ENCODE results near the gene TAPT1. TPM values are rescaled to one million over a fixed set of nuclear protein-coding genes. Genes with fewer than 3 reads are reported as not detected.

The TAPT1 gene
- total and polyA plus RNA-seq, 2 of the 13 experiments (the other 11 are each of a cell fraction or from before 2014, with no cell fraction given): 24.5 to 25.3 TPM

DNA sequence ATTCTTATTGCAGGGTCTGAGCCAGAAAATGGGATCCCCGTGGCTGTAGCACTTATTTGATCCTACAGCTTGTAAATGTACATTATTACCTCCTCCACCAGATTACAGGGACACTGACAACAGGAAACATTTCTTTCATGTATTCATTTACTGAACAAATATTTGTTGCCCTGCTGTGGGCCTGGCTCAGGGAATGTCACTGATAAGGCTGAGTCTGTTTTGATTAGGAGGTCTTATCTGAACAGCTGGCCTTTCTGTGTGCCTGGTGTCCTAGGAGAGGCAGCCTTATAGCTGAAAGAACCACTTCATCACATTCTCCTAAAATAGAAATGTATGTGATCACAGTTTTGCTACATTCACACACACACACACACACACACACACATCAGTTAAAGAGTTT lies 96.9 kb downstream of the TAPT1 start (continued):
- TF ChIP-seq RBM39 (IDR thresholded peaks at IDR 0.05; ENCODE audit: low read depth, low read length, poor library complexity, severe bottlenecking) (no peak), ZNF24 (IDR thresholded peaks at IDR 0.05) (no peak), ZSCAN31 (CRISPR knock-in tag; IDR thresholded peaks at IDR 0.05; ENCODE audit: low read depth) (no peak), ELF1 (CRISPR knock-in tag; IDR thresholded peaks at IDR 0.05) (no peak), CHD4 (IDR thresholded peaks at IDR 0.05; ENCODE audit: borderline replicate concordance, low read length) (no peak), MED1 (CRISPR knock-in tag; IDR thresholded peaks at IDR 0.05) (peak; percentile 83), ZNF569 (CRISPR knock-in tag; IDR thresholded peaks at IDR 0.05; ENCODE audit: borderline replicate concordance) (no peak), NAIF1 (CRISPR knock-in tag; IDR thresholded peaks at IDR 0.05; ENCODE audit: borderline replicate concordance) (0 out of 2 replicates have a peak, but pooled peaks have one; percentile 33), RNF2 (conservative IDR thresholded peaks at IDR 0.05; ENCODE audit: low read depth) (no peak), ZNF883 (CRISPR knock-in tag; IDR thresholded peaks at IDR 0.05; ENCODE audit: not compliant biosample characterization) (no peak), SOX6 (IDR thresholded peaks at IDR 0.05) (no peak), SOX6 (CRISPR knock-in tag; IDR thresholded peaks at IDR 0.05) (peak; percentile 83), ZNF382 (CRISPR knock-in tag; IDR thresholded peaks at IDR 0.05; ENCODE audit: borderline replicate concordance) (no peak), MAF1 (CRISPR knock-in tag; IDR thresholded peaks at IDR 0.05; ENCODE audit: borderline replicate concordance) (no peak), ZNF562 (CRISPR knock-in tag; IDR thresholded peaks at IDR 0.05; ENCODE audit: borderline replicate concordance) (no peak), MXD4 (CRISPR knock-in tag; IDR thresholded peaks at IDR 0.05) (no peak), ZNF7 (CRISPR knock-in tag; IDR thresholded peaks at IDR 0.05) (no peak), HOXA3 (CRISPR knock-in tag; IDR thresholded peaks at IDR 0.05) (peak; percentile 23; the same call in 1 of the 2 replicates), ZNF605 (CRISPR knock-in tag; IDR thresholded peaks at IDR 0.05) (no peak), RFXAP (CRISPR knock-in tag; IDR thresholded peaks at IDR 0.05; ENCODE audit: borderline replicate concordance) (no peak), ZC3H13 (CRISPR knock-in tag; IDR thresholded peaks at IDR 0.05) (no peak)
- TF ChIP-seq, protein P1, sequence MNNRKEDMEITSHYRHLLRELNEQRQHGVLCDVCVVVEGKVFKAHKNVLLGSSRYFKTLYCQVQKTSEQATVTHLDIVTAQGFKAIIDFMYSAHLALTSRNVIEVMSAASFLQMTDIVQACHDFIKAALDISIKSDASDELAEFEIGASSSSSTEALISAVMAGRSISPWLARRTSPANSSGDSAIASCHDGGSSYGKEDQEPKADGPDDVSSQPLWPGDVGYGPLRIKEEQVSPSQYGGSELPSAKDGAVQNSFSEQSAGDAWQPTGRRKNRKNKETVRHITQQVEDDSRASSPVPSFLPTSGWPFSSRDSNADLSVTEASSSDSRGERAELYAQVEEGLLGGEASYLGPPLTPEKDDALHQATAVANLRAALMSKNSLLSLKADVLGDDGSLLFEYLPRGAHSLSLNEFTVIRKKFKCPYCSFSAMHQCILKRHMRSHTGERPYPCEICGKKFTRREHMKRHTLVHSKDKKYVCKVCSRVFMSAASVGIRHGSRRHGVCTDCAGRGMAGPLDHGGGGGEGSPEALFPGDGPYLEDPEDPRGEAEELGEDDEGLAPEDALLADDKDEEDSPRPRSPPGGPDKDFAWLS (CRISPR knock-in tag; IDR thresholded peaks at IDR 0.05; ENCODE audit: borderline replicate concordance): no peak
- TF ChIP-seq, protein P2, sequence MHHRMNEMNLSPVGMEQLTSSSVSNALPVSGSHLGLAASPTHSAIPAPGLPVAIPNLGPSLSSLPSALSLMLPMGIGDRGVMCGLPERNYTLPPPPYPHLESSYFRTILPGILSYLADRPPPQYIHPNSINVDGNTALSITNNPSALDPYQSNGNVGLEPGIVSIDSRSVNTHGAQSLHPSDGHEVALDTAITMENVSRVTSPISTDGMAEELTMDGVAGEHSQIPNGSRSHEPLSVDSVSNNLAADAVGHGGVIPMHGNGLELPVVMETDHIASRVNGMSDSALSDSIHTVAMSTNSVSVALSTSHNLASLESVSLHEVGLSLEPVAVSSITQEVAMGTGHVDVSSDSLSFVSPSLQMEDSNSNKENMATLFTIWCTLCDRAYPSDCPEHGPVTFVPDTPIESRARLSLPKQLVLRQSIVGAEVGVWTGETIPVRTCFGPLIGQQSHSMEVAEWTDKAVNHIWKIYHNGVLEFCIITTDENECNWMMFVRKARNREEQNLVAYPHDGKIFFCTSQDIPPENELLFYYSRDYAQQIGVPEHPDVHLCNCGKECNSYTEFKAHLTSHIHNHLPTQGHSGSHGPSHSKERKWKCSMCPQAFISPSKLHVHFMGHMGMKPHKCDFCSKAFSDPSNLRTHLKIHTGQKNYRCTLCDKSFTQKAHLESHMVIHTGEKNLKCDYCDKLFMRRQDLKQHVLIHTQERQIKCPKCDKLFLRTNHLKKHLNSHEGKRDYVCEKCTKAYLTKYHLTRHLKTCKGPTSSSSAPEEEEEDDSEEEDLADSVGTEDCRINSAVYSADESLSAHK (CRISPR knock-in tag; IDR thresholded peaks at IDR 0.05; ENCODE audit: borderline replicate concordance): no peak
- TF ChIP-seq, protein P3, sequence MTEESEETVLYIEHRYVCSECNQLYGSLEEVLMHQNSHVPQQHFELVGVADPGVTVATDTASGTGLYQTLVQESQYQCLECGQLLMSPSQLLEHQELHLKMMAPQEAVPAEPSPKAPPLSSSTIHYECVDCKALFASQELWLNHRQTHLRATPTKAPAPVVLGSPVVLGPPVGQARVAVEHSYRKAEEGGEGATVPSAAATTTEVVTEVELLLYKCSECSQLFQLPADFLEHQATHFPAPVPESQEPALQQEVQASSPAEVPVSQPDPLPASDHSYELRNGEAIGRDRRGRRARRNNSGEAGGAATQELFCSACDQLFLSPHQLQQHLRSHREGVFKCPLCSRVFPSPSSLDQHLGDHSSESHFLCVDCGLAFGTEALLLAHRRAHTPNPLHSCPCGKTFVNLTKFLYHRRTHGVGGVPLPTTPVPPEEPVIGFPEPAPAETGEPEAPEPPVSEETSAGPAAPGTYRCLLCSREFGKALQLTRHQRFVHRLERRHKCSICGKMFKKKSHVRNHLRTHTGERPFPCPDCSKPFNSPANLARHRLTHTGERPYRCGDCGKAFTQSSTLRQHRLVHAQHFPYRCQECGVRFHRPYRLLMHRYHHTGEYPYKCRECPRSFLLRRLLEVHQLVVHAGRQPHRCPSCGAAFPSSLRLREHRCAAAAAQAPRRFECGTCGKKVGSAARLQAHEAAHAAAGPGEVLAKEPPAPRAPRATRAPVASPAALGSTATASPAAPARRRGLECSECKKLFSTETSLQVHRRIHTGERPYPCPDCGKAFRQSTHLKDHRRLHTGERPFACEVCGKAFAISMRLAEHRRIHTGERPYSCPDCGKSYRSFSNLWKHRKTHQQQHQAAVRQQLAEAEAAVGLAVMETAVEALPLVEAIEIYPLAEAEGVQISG (CRISPR knock-in tag; IDR thresholded peaks at IDR 0.05): no peak
- TF ChIP-seq, protein P4, sequence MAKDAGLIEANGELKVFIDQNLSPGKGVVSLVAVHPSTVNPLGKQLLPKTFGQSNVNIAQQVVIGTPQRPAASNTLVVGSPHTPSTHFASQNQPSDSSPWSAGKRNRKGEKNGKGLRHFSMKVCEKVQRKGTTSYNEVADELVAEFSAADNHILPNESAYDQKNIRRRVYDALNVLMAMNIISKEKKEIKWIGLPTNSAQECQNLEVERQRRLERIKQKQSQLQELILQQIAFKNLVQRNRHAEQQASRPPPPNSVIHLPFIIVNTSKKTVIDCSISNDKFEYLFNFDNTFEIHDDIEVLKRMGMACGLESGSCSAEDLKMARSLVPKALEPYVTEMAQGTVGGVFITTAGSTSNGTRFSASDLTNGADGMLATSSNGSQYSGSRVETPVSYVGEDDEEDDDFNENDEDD (CRISPR knock-in tag; IDR thresholded peaks at IDR 0.05; ENCODE audit: borderline replicate concordance): no peak

Measured in HepG2 (cell line).